GM21786 (cell line): ENCODE measurements around the gene CNKSR1.

Experiments
- ATAC-seq: cut with Tn5 transposase; IDR thresholded peaks from one replicate; pipeline ENCODE4 v1.9.1; 2021; ENCODE audit not compliant: unreplicated experiment

The CNKSR1 gene

DNA sequence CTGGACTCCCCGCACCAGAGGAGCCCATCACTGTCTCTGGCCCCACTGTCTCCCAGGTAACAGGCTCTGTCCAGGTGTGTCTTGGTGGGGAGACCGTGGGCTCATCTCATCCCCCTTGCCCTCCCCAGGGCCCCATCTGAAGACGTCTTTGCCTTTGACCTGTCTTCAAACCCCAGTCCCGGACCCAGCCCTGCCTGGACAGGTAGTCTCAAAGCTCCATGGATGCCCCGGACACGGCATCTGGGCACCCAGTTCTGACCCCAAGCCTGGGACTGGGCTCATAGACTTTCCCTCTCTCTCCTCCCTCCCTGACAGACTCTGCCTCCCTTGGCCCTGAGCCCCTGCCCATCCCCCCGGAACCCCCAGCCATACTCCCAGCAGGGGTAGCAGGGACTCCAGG, 6.8 kb downstream of the CNKSR1 start:
- ATAC-seq: no peak

DNA sequence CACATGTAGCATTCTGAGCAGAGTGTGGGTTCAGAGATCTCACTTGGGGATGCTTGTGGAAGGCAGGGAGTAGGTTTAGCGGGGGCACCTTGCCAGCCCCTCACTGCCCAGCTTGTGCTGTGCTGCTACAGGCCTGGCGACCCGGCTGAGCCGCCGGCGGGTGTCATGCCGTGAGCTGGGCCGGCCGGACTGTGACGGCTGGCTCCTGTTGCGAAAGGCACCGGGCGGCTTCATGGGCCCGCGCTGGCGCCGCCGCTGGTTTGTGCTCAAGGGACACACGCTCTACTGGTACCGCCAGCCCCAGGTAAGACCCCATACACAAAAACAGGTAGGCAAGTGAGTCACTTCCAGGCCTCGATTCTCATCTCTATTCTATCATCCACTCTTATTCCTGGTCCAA, 7.6 kb downstream of the CNKSR1 start:
- no peak for ATAC-seq

DNA sequence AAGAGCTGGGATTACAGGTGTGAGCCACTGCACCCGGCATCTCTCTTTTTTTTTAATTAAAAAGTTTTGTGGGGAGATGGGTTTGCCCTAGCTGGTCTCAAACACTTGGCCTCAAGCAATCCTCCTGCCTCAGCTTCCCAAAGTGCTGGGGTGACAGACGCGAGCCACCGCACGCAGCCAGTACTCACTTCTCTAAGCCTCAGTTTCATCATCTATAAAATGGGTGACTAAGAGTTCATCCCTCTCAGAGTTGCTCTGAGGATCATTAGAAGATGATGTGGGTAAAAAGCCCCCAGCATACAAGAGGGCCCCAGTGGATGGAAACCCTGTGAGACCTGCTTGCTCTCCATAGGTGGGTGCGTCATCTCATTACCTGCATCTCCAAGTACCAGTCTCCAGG, 10.6 kb downstream of the CNKSR1 start:
- no peak for ATAC-seq

DNA sequence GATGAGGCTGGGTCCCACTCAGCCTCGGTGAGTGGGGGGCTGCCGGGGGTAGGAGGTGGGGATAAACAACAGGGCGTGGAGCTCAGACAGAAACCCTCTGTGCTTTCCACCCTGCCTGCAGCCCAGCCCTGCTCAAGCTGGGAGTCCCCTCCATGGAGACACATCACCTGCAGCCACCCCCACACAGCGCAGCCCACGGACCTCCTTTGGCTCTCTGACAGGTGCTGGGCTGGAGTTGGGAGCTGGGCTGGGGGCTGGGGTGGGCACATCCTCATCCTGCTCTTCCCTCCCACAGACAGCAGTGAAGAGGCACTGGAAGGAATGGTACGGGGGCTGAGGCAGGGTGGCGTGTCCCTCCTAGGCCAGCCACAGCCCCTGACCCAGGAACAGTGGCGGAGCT, 11.2 kb downstream of the CNKSR1 start:
- ATAC-seq: no peak

DNA sequence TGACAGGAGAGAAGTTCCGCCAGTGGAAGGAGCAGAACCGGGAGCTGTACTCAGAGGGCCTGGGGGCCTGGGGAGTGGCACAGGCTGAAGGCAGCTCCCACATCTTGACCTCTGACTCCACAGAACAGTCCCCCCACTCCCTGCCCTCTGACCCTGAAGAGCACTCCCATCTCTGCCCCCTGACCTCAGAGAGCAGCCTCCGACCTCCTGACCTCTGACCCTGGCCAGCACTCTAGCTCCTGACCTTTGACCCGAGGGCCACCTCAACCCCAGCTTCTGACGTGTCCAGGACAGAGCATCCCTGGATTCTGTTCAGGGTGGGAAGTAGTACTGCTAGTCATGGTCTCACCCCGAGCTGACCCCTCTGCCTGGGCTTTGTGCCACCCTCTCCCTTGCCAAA, 12.0 kb downstream of the CNKSR1 start:
- no peak for ATAC-seq

DNA sequence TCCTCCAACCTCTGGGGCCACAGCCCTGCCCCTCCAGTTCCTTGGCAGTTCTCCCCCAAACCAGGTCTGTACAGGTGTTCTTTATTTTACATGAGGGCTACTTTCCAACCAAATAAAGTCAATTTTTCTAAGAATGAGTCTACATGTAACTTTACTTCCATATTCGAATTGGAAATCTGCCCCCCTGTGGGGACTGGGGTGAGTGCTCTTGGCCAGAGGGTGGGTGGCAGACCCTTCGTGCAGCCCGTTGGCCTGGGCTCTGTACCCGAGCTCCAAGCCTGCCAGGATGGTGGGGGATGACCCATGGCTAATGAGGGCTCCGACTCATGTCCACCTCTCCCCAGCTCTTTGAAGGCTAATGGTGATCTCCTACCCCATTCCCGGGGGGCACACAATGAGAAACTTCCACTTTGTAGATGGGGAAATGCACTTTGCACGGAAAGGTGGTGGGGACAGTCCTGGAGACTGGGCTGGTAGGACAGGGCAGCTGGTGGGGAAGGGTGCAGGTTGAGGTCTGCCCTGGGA, 12.5 kb downstream of the CNKSR1 start:
- ATAC-seq: no peak

DNA sequence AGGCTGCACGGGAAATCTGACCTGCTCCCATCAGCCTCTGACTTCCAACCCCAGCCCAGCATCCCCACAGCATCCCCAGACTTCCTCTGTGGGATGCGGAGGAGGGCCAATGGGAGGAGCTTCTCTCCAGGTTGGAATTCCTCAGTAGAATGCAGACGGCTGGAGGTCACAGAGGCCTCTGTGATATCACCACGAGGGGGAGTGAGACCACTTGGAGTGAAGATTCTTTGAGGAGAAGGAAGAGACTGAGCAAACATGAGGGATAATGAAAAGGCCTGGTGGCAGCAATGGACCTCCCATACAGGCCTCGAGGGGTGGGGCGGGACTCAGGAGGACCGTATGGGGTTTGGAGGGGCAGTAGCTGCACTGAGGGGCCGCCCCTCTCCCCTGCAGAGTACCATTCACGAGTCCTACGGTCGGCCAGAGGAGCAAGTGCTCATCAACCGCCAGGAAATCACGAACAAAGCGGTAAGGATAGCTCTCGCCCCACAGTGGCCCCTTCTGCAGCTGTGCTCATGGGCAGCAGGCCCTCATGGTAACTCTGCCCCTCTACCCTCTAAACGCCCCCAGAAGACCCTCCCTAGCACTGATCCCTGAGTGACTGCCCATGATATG, 13.2 kb downstream of the CNKSR1 start, which contains the start of gene CATSPER4:
Gene CATSPER4, plus strand, starts transcription at position 230 of the 615 bp plus-strand sequence. Its CDS starts 26 bp downstream, at position 256.
- ATAC-seq: no peak

DNA sequence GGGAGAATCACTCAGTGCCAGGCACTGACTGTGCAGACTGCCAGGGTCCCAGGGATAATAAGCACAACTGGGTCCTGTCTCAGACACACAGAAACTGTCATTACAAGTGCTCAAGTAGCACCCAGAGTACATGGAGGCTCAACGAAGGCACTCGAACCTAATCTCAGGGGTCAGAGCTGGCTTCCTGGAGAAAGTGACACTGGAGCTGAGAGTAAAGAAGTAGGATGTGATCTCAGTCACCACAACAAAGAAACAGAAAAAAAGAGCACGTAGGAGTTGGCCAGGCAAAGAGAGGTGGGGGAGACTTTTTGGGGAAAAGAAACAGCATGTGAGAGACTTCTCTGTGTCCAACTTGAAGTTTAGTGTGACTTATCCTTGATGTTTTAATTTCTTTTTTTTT, 14.4 kb downstream of the CNKSR1 start:
- no peak for ATAC-seq

DNA sequence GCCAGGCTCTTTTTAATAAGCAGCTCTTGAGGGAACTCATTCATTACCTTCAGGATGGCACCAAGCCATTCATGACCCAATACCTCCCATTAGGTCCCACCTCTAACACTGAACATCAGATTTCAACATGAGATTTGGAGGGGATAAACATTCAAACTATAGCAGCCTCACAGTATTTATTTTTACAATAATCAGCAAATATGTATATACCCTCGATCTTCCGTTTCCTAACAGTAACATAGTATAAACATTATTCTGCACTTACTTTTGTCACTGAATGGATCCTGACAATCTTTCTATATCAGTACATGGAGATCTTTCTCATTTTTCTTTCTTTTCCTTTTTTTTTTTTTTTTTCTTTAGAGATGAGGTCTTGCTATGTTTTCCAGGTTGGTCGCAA, 18.5 kb downstream of the CNKSR1 start:
- ATAC-seq: no peak

DNA sequence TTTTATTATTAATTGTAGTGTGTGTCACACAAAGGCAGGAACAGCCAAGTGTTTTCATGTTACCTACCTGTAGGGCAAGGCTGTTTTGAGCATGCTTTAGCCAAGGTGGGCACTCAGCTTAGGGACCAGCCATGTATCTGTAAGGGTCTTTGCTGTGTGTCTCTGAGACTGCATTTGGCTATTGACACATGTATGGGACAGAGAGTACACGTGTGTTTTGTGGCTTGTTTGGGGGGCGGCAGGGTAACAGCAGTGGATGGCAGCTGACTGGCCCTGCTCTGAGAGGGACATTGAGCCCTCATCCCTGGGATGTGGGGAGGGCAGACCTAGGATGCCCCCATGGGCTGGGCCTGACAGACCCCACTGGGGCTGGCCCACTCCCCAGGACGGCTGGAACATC, 20.0 kb downstream of the CNKSR1 start:
- ATAC-seq: no peak

DNA sequence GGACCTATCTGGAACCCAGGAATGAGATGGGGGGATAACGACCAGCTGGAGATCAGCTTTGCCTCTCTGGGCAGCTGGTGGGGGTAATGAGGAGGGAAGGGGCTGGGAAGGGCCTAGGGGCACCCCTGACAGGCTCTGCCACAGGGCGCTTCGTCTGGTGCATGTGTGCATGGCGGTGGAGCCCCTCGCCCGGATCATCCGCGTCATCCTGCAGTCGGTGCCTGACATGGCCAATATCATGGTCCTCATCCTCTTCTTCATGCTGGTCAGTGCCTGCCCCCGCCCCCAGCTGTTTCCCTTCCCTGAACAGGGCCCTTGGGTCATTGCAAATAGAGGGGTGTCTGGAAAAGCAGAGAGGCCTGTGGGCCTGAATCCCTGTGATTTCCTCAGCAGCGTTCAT, 20.5 kb downstream of the CNKSR1 start:
- no peak for ATAC-seq

DNA sequence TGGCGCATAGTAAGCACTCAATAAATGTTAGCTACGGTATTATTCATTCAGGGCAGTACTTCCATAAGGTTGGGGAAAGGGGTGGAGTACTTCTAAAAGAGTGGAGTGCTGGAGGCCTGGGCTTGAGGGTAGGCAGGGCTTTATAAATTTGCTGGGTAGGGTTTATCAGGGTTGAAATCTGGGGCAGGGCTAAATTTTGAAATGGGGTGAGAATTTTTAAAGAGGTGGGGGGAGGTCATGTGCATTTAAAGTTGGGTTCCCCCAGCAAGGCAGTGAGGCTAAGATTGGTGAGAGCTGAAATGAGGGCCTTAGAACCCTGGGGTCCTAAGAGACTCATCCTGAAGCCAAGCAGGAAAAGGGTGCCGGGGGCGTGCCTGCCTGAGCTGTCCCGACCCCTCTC, 23.1 kb downstream of the CNKSR1 start:
- ATAC-seq: no peak

DNA sequence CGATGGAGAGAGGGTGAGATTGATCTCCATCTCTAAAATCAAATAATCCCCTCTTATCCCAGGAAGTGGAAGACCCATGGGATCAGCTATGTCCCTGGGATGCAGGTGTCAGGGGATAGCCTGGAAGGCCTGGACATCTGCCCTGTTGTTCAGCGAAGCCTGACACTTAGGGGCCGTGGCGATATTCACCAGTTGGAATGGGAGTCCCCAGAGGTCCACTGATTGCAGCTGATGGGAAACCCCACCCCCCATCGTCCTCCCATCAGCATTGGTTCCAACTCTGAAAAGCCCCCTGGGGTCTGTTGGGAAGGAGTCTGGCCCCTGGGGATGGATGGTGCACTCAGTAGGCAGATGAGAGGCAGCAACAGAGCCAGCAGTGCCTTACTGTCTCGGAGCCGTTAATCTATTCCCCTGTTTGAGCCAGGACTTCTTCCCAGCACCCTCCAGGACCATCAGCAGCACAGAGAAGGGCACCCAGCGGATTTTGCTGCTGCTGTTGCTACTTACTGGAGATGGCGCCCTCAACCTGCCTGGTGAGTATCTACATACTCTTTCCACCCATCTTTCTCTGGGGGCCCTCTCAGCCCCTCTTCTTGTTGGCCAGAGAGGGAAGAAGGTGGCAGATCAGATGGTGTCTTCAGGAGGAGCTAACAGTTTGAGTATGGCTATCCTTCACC, 26.5 kb downstream of the CNKSR1 start:
- ATAC-seq: no peak

DNA sequence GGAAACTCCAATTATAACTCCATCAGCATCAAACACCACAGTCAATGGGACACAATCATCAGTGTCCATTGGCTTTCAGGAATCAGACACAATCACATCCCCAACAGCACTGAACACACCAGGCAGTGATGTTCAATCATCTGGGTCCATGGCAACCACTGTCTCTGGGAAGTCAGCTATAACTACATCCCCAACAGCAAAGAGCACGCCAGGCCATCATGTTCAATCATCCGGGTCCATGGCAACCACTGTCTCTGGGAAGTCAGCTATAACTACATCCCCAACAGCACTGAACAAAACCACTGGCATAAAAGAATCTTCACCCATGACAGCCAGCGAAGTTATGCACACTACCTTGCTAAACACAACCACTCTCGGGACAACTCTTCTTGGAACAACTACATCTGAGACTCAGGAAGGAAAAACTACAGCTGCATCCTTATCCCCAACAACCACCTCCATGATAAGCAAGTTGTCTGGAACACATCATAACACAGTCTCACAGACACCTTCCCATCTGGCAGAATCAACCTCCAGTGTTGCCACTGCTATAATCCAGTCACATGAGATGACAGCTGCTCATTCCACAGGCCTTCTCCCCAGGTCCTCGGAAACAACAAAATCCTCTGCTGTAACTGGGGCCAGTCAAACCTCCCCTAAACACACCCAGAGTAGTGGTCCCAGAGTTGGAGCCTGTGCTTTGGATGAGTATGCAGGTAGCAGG, 33.0 kb downstream of the CNKSR1 start:
- no peak for ATAC-seq

DNA sequence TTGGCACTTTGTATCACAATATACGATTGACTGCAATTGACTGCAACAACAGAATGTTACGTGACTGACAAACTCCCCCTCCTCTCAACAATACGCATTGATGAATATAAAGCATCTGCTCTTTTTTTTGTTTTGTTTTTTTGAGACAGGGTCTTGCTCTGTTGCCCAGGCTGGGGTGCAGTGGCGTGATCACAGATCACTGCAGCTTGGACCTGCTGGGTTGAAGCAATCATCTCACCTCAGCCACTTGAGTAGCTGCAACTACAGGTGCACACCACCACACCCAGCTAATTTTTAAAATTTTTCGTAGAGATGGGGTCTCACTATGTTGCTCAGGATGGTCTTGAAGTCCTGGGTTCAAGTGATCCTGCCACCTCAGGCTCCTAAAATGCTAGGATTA, 35.4 kb downstream of the CNKSR1 start:
- ATAC-seq: no peak

DNA sequence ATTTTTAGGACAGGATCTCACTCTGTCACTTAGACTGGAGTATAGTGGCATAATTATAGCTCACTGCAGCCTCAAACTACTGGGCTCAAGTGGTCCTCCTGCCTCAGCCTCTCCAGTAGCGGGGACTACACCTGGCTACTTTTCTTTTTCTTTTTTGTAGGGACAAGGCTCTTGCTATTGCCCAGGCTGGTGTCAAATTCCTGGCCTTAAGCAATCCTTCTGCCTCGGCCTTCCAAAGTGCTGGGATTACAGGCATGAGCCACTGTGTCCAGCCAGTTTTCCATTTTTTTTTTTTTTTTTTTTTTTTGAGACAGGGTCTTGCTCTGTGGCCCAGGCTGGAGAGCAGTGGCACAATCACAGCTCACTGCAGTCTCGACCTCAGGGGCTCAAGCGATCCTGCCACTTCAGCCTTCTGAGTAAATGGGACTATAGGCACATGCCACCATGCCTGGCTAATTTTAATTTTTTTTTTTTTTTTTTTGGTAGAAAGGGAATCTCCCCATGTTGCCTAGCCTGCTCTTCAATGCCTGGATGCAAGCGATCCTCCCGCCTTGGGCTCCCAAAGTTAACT, 36.1 kb downstream of the CNKSR1 start:
- ATAC-seq: no peak

DNA sequence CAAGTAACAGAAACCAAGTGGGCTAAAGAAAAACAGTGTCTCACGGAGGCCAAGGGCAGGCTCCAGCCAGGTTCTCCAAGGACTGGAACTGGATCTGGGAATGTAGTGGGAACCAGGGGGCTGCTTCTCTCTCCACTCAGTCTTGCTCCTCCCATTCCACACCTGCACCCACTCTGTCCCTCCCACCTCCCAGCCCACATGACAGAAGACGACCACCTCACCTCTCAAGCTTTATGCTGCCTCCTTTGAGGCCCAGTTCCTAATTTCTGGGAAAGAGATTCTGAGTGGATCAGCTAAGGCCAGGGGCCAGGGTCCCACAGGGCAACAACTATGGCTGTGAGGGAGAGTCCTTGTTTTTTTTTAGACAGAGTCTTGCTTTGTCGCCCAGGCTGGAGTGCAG, 38.0 kb downstream of the CNKSR1 start:
- ATAC-seq: no peak

DNA sequence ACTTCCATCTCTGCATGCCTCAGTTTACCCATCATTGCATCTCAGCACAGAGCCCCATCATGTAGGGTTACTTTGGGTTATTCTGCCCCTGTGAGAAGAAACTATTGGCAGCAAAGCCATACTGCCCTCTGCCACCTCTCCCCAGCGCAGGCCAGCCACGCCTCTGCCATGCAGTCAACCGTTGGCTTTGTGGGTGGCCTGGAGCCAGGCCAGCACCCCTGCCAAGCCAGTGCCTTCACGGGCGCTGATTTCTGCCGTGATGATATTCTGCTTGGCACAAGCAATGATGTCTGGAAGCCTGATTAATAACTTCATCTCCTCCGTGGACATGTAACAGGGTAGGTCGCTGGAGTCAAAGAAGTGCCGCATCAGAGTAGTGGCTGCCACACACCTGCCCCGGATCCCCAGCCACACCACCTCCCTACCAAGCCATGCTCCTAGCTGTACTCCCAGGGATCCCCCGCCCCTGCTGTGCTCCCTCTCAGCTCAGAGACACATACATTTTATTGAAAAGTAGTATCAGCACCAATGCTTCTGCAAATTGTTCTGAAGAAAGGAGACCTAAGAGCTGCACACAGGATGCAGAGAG, 41.7 kb downstream of the CNKSR1 start:
- no peak for ATAC-seq

DNA sequence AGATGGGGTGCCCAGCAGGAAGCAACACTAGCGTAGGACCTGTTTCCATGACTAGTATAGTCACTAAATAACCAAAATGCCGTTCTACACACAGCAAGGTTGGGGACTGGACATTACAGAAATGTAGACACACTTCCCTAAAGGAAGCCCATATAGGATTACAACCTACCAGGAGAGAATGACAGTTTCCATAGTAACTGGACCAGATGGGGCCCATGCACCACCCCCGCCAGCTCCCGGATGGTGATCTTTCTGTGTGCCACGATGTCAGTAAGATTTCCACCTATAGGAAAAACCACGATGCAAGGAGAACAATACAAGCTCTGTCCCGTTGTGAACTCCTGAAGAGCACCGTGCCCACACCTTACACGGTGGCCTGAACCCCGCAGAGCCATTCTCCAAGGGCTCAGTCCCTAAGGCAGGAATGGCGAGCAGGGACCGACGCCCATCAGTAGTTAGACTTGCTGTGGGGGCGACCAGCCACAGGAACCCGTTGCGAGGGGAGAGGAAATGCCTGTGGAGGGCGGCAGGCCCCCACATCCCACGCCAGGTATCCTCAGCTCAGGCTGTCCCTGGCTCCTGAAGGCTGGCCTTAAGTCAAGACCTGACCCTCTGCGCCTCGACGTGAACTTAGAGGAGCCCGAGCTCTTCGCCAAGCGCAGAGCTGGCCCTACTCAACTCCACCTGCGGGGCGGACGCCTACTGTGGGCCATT, 43.1 kb downstream of the CNKSR1 start:
- ATAC-seq: no peak

DNA sequence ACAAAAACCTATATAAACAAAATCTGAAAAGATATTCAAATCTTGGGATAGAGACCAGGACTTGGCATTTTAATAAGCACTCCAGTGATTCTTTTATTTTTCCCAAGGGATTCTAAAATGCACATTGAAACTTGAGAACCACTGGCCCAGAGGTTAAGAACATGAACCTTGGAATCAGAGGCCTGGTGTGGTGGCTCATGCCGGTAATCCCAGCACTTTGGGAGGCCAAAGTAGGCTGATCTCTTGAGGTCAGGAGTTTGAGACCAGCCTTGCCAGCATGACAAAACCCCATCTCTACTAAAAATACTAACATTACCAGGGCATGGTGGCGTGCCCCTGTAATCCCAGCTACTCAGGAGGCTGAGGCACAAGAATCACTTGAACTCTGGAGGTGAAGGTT, 43.8 kb downstream of the CNKSR1 start:
- ATAC-seq: no peak

DNA sequence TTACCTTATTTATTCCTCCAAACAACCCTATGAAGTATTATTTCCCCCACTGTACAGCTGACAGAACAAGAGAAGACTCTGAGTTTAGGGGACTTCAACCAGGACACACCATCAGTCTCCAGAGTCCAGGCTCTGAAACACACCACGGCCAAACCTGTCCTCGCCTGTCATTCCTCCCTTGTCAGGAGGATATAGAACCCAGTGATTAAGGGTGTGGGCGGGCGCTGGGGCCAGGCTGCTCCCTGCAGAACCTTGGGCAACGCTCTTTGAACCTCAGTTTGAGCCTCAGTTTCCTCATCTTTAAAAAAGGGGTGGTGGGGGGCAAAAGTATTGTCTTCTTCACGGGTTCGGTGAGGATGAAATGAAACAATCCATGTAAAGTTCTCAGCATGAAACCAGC, 47.3 kb downstream of the CNKSR1 start:
- no peak for ATAC-seq
